HepG2 (cell line): ENCODE measurements around the gene DCUN1D3. TPM values are rescaled to one million over a fixed set of nuclear protein-coding genes. Genes with fewer than 3 reads are reported as not detected.

ENCODE experiments used
- DMTF1 ChIP-seq: sonication (generic); formaldehyde crosslinking; IDR thresholded peaks from 2 replicates; pipeline ENCODE4 v1.4.0; 2020; ENCODE audit warnings: mild to moderate bottlenecking, missing genetic modification reagents
- E2F2 ChIP-seq: sonication (generic); formaldehyde crosslinking; IDR thresholded peaks from 2 replicates; pipeline ENCODE4 v1.4.0; 2020; ENCODE audit warnings: missing genetic modification reagents, borderline replicate concordance
- FOXM1 ChIP-seq: sonication (generic); formaldehyde crosslinking; IDR thresholded peaks from 2 replicates; pipeline ENCODE4 v1.5.0; 2020; ENCODE audit warnings: missing genetic modification reagents
- GRHL1 ChIP-seq: sonication (generic); formaldehyde crosslinking; conservative IDR thresholded peaks from 2 replicates; pipeline ENCODE4 v1.8.0; 2022; ENCODE audit warnings: missing genetic modification reagents
- POGZ ChIP-seq: sonication (generic); formaldehyde crosslinking; IDR thresholded peaks from 2 replicates; pipeline ENCODE4 v1.4.0; 2020; ENCODE audit warnings: mild to moderate bottlenecking, missing genetic modification reagents
- RBAK ChIP-seq: sonication (generic); formaldehyde crosslinking; IDR thresholded peaks from 2 replicates; pipeline ENCODE4 v1.5.1; 2020; ENCODE audit warnings: mild to moderate bottlenecking, missing genetic modification reagents
- RFXAP ChIP-seq: sonication (generic); formaldehyde crosslinking; IDR thresholded peaks from 2 replicates; pipeline ENCODE4 v1.4.0; 2020; ENCODE audit warnings: missing genetic modification reagents, borderline replicate concordance
- SAP130 ChIP-seq: IDR thresholded peaks from 2 replicates; pipeline ENCODE4 v1.6.1; 2016; ENCODE audit warnings: low read depth
- STAG1 ChIP-seq: sonication (generic); formaldehyde crosslinking; IDR thresholded peaks from 2 replicates; pipeline ENCODE4 v1.4.0; 2020; ENCODE audit warnings: missing genetic modification reagents
- TP53 ChIP-seq: sonication (generic); formaldehyde crosslinking; conservative IDR thresholded peaks from 2 replicates; pipeline ENCODE4 v1.4.0; 2020; ENCODE audit warnings: missing genetic modification reagents
- TSC22D2 ChIP-seq: sonication (generic); formaldehyde crosslinking; IDR thresholded peaks from 2 replicates; pipeline ENCODE4 v1.5.1; 2020; ENCODE audit warnings: missing genetic modification reagents, mild to moderate bottlenecking, borderline replicate concordance
- ZBTB25 ChIP-seq: IDR thresholded peaks from 2 replicates; pipeline ENCODE4 v1.6.1; 2018; ENCODE audit warnings: missing genetic modification reagents
- ZGPAT ChIP-seq: IDR thresholded peaks from 2 replicates; pipeline ENCODE4 v1.6.1; 2016; ENCODE audit warnings: mild to moderate bottlenecking
- ZNF10 ChIP-seq: sonication (generic); formaldehyde crosslinking; IDR thresholded peaks from 2 replicates; pipeline ENCODE4 v1.4.0; 2020; ENCODE audit warnings: mild to moderate bottlenecking, low read depth, missing genetic modification reagents, borderline replicate concordance
- ZNF280B ChIP-seq: sonication (generic); formaldehyde crosslinking; IDR thresholded peaks from 2 replicates; pipeline ENCODE4 v1.5.0; 2020; ENCODE audit warnings: missing genetic modification reagents, mild to moderate bottlenecking, borderline replicate concordance
- ZNF414 ChIP-seq: sonication (generic); formaldehyde crosslinking; IDR thresholded peaks from 2 replicates; pipeline ENCODE4 v1.5.0; 2020; ENCODE audit warnings: missing genetic modification reagents
- ZNF737 ChIP-seq: sonication (generic); formaldehyde crosslinking; IDR thresholded peaks from 2 replicates; pipeline ENCODE4 v1.5.0; 2020; ENCODE audit warnings: missing genetic modification reagents, mild to moderate bottlenecking, borderline replicate concordance
- ZSCAN31 ChIP-seq: sonication (generic); formaldehyde crosslinking; IDR thresholded peaks from 2 replicates; pipeline ENCODE4 v1.5.0; 2020; ENCODE audit warnings: low read depth, mild to moderate bottlenecking, missing genetic modification reagents
- polyA plus RNA-seq, 8 experiments: library from polyadenylated mRNA; depleted of rRNA in 3 of 8; stranded (reverse) in 7 of 8; unstranded in 1 of 8; fragments of >200 nt; fragmentation: Illumina TruSeq in 4 of 8; extraction: Trizol in 4 of 8; gene quantifications; 2 replicates each; pipeline versions ENCODE4 v1.2.1 to v1.2.3, GENCODE V29; 2011 to 2016; ENCODE audit warnings: low read depth in 4 of 8, missing spikeins in 1 of 8, mixed read lengths in 1 of 8; ENCODE audit not compliant: insufficient read depth in 1 of 8
- total RNA-seq, 5 experiments: library from RNA; depleted of rRNA; stranded (reverse); fragments of >200 nt; fragmentation: Illumina TruSeq; extraction: Trizol; gene quantifications; 2 replicates each; pipeline ENCODE4 v1.2.3, GENCODE V29; 2016; ENCODE audit warnings: low read depth in 1 of 5

Gene DCUN1D3
- total and polyA plus RNA-seq, 2 of the 13 experiments (the other 11 are each of a cell fraction or from before 2014, with no cell fraction given), result 5.0 to 19.3 TPM

- TF ChIP-seq E2F2 (CRISPR knock-in tag), result peak; percentile 58; the same call in 1 of the 2 replicates
- TF ChIP-seq RFXAP (CRISPR knock-in tag), result peak; percentile 86
- TF ChIP-seq RBAK (CRISPR knock-in tag), result peak; percentile 72; the same call in 1 of the 2 replicates
- TF ChIP-seq TSC22D2 (CRISPR knock-in tag), result no peak
- TF ChIP-seq TP53 (CRISPR knock-in tag), result 0 out of 2 replicates have a peak, but pooled peaks have one; percentile 31
- no peak; the same call in 1 of the 2 replicates for TF ChIP-seq ZBTB25 (CRISPR knock-in tag)
- no peak for TF ChIP-seq ZNF414 (CRISPR knock-in tag)
- TF ChIP-seq ZGPAT (CRISPR knock-in tag), result peak; percentile 75; the same call in 1 of the 2 replicates
- TF ChIP-seq STAG1 (CRISPR knock-in tag), result no peak; the same call in none of the 2 replicates
- peak; percentile 58 for TF ChIP-seq POGZ (CRISPR knock-in tag)
- TF ChIP-seq ZNF280B, result peak; percentile 95
- no peak; the same call in 1 of the 2 replicates for TF ChIP-seq DMTF1 (CRISPR knock-in tag)
- no peak for TF ChIP-seq ZSCAN31 (CRISPR knock-in tag)
- TF ChIP-seq ZNF737 (CRISPR knock-in tag), result 0 out of 2 replicates have a peak, but pooled peaks have one; percentile 83
- TF ChIP-seq GRHL1, result no peak
- TF ChIP-seq ZNF10 (CRISPR knock-in tag), result no peak
- peak; percentile 77 for TF ChIP-seq SAP130 (CRISPR knock-in tag)
- no peak for TF ChIP-seq FOXM1 (CRISPR knock-in tag)
Observed at GRCh38 chr16:20900299-20901067, at the start of gene DCUN1D3, which contains the start of gene LYRM1 (continued).
